DND-41 (cell line): ENCODE data around the gene DCP1B.

Experiments
- ATAC-seq: fragments of 200-7000 bp; cut with Tn5 transposase; 3 replicates; pipeline ENCODE4 v1.9.1; 2021; ENCODE audit warnings: low read depth; ENCODE audit not compliant: insufficient read depth
- DNase-seq: peaks from one replicate; pipeline ENCODE4 v3.0.0-alpha.2; 2020
- H2AFZ ChIP-seq: 2 replicates; pipeline ENCODE4 v1.6.0; 2012; ENCODE audit warnings: low read depth, low read length
- H3K27ac ChIP-seq: 2 replicates; pipeline ENCODE4 v1.5.1; 2012; ENCODE audit warnings: low read length, inconsistent platforms
- H3K27me3 ChIP-seq: fragments of 200-600 bp; sonication (generic); 2 replicates; pipeline ENCODE4 v1.6.0; 2012; ENCODE audit warnings: low read length, mild to moderate bottlenecking, inconsistent platforms; ENCODE audit not compliant: insufficient read depth, poor library complexity
- H3K36me3 ChIP-seq: 2 replicates; pipeline ENCODE4 v1.5.1; 2012; ENCODE audit warnings: low read length, inconsistent platforms; ENCODE audit not compliant: insufficient read depth
- H3K4me1 ChIP-seq: 2 replicates; pipeline ENCODE4 v1.5.1; 2012; ENCODE audit warnings: mild to moderate bottlenecking, low read length; ENCODE audit not compliant: insufficient read depth
- H3K4me2 ChIP-seq: 2 replicates; pipeline ENCODE4 v1.6.0; 2012; ENCODE audit warnings: mild to moderate bottlenecking, moderate library complexity, low read length, inconsistent platforms; ENCODE audit not compliant: insufficient read depth
- H3K4me3 ChIP-seq, 2 experiments: fragments of 200-600 bp in 1 of 2; shearing (Covaris generic) in 1 of 2; 2 replicates each; pipeline ENCODE4 v1.5.1; 2012 to 2016; ENCODE audit warnings: inconsistent platforms in 2 of 2, low read length in 2 of 2, mild to moderate bottlenecking in 2 of 2, low read depth in 1 of 2, moderate library complexity in 1 of 2
- H3K79me2 ChIP-seq: 2 replicates; pipeline ENCODE4 v1.6.0; 2012; ENCODE audit warnings: low read length, inconsistent platforms; ENCODE audit not compliant: insufficient read depth
- H3K9ac ChIP-seq: 2 replicates; pipeline ENCODE4 v1.6.0; 2012; ENCODE audit warnings: low read depth, mild to moderate bottlenecking, inconsistent platforms, low read length, moderate library complexity
- H3K9me3 ChIP-seq: 2 replicates; pipeline ENCODE4 v1.5.1; 2012; ENCODE audit warnings: low read length, moderate library complexity, mild to moderate bottlenecking, inconsistent platforms; ENCODE audit not compliant: insufficient read depth, severe bottlenecking
- H4K20me1 ChIP-seq: 2 replicates; pipeline ENCODE4 v1.6.0; 2012; ENCODE audit warnings: low read length; ENCODE audit not compliant: insufficient read depth
- EZH2 ChIP-seq: IDR thresholded peaks from 3 replicates; pipeline ENCODE4 v1.6.1; 2012; ENCODE audit warnings: borderline replicate concordance, low read depth, mild to moderate bottlenecking, moderate library complexity, low read length, inconsistent platforms; ENCODE audit not compliant: severe bottlenecking
- TF ChIP-seq, protein P1 (sequence below): IDR thresholded peaks from 2 replicates; pipeline ENCODE4 v1.5.1; 2012; ENCODE audit warnings: borderline replicate concordance, low read length, moderate library complexity, mild to moderate bottlenecking; ENCODE audit not compliant: poor library complexity, severe bottlenecking; ENCODE audit errors: extremely low read depth

The DCP1B gene

DNA sequence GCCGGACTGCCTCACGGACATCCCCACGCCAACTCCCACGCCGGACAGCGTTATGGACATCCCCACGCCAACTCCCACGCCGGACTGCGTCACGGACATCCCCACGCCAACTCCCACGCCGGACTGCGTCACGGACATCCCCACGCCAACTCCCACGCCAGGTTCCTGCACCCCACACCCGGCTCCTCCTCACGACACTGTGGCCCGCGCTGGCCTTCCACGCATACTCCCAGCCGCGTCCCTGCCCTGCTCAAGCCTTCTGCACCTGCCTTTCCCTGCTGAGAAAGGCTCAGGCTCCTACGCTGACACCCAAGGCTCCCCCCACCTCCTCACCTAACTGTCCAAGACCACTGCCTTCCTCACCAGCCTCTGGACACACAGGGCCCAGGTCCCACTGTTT lies 95.5 kb downstream of the DCP1B start:
- Histone ChIP-seq H4K20me1 (no peaks in the 10 kb centered on the region), H3K36me3 (no peaks in the 10 kb centered on the region), H3K27me3 (no peaks in the 10 kb centered on the region), H3K9me3 (peaks cover 9% of the 10 kb centered on the region), H3K79me2 (no peaks in the 10 kb centered on the region), H2AFZ (no peak overlapping the region), H3K4me2 (no peak overlapping the region), H3K4me1 (no peaks in the 10 kb centered on the region), H3K27ac (no peak overlapping the region), H3K9ac (no peak overlapping the region), H3K4me3 (no peak overlapping the region)
- DNase-seq (no peak), ATAC-seq (no peak)
- TF ChIP-seq, protein P1, sequence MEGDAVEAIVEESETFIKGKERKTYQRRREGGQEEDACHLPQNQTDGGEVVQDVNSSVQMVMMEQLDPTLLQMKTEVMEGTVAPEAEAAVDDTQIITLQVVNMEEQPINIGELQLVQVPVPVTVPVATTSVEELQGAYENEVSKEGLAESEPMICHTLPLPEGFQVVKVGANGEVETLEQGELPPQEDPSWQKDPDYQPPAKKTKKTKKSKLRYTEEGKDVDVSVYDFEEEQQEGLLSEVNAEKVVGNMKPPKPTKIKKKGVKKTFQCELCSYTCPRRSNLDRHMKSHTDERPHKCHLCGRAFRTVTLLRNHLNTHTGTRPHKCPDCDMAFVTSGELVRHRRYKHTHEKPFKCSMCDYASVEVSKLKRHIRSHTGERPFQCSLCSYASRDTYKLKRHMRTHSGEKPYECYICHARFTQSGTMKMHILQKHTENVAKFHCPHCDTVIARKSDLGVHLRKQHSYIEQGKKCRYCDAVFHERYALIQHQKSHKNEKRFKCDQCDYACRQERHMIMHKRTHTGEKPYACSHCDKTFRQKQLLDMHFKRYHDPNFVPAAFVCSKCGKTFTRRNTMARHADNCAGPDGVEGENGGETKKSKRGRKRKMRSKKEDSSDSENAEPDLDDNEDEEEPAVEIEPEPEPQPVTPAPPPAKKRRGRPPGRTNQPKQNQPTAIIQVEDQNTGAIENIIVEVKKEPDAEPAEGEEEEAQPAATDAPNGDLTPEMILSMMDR: no peak
- no peak for TF ChIP-seq EZH2

DNA sequence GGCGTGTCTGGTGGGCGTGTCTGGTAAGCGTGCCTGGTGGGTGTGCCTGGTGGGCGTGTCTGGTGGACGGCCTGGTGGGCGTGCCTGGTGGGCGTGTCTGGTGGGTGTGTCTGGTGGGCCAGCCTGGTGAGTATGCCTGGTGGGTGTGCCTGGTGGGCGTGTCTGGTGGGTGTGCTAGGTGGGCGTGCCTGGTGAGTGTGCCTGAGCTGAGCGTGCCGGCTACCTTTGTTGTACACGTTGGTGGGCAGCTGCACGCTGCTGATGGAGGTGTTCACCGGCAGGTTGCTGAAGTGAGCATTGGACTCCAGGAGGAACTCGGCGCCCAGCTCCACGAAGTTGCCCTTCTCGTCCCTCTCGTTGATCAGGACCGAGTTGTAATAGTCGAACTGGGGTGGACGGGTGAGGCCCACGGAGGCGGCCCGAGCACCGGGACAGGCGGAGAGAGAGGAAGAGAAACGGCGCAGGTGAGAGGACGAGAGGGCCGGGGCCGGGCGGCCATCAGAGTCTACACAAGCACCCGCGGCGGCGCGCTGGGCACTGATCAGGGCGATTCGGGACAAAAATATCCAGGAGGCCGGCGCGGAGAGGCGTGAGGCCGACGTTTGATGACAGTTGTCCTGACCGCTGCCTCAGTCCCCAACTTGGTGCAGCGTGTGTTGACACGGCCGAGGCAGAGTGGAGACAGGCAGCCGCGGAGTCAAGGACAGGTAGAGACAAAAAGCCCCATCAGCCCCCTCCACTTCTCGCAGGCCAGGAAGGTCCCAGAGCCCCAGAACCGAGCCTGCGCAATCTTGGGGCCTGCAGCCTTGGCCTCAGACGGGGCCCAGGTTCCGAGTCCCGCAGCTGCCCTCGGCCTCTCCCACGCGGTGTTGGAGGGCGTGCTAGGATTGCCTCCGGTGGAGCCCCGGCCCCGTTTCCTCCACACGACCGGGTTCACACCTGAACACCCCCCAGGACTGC lies 96.3 kb downstream of the DCP1B start:
- Histone ChIP-seq H3K9ac (no peak overlapping the region), H2AFZ (no peak overlapping the region), H3K36me3 (no peaks in the 10 kb centered on the region), H3K79me2 (no peaks in the 10 kb centered on the region), H3K4me3 (no peak overlapping the region), H4K20me1 (no peaks in the 10 kb centered on the region), H3K27ac (no peak overlapping the region), H3K4me1 (no peaks in the 10 kb centered on the region), H3K27me3 (no peaks in the 10 kb centered on the region), H3K9me3 (peaks cover 9% of the 10 kb centered on the region), H3K4me2 (no peak overlapping the region)
- TF ChIP-seq EZH2: no peak
- TF ChIP-seq, protein P1: no peak
- ATAC-seq: no peak
- no peak for DNase-seq

DNA sequence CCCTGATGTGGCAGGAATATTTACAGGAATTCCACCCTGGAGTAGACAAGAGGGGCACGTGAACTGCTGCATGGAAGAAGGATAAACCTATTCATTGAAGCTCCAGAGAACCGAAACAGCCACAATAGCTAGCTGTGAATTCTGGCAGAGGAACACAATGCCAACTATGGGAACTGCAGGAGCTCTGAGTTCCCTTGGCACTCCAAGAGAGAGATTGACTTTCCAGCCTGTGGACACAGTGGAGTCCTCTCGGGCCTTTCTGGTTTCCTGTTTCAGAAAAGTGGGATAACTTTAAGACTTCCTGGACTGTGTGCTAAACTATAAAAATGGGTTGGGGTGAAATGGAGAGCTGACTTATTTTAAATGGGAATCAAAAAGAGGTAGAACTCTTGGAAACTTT lies 97.7 kb downstream of the DCP1B start:
- H3K4me3 ChIP-seq: no peak overlapping the region
- TF ChIP-seq, protein P1: no peak
- TF ChIP-seq EZH2: no peak
- no peak overlapping the region for H3K27ac ChIP-seq
- no peaks in the 10 kb centered on the region for H3K36me3 ChIP-seq
- H2AFZ ChIP-seq: no peak overlapping the region
- H3K4me1 ChIP-seq: no peaks in the 10 kb centered on the region
- H3K9ac ChIP-seq: no peak overlapping the region
- no peaks in the 10 kb centered on the region for H4K20me1 ChIP-seq
- H3K9me3 ChIP-seq: peaks cover 9% of the 10 kb centered on the region
- ATAC-seq (no peak), DNase-seq (no peak)
- no peak overlapping the region for H3K4me2 ChIP-seq
- H3K79me2 ChIP-seq: no peaks in the 10 kb centered on the region
- no peaks in the 10 kb centered on the region for H3K27me3 ChIP-seq
